HG02588 (cell line): Measurements from ENCODE around the gene CDYL.

ENCODE experiments used
- ATAC-seq: cut with Tn5 transposase; IDR thresholded peaks from one replicate; pipeline ENCODE4 v1.9.1; 2021; ENCODE audit warnings: mild to moderate bottlenecking, moderate library complexity; ENCODE audit not compliant: unreplicated experiment

Gene CDYL

GRCh38 chr6:4930025-4930691 is 154.0 kb downstream of the CDYL start:
- no peak for ATAC-seq

- no peak for ATAC-seq
Measured at GRCh38 chr6:4931530-4932227, 155.5 kb downstream of the CDYL start.

GRCh38 chr6:4932228-4932903 is 156.2 kb downstream of the CDYL start:
- no peak for ATAC-seq

GRCh38 chr6:4935486-4935885 is 159.3 kb downstream of the CDYL start:
- no peak for ATAC-seq

- no peak for ATAC-seq
Measured at GRCh38 chr6:4935975-4936680, 159.9 kb downstream of the CDYL start.

GRCh38 chr6:4936681-4937041 is 160.5 kb downstream of the CDYL start:
- ATAC-seq: no peak

GRCh38 chr6:4937414-4937813 is 161.2 kb downstream of the CDYL start:
- ATAC-seq: no peak

GRCh38 chr6:4939241-4939640 is 163.0 kb downstream of the CDYL start:
- no peak for ATAC-seq

- no peak for ATAC-seq
Measured at GRCh38 chr6:4940416-4940815, 164.2 kb downstream of the CDYL start.

GRCh38 chr6:4941782-4942672 is 165.8 kb downstream of the CDYL start:
- no peak for ATAC-seq

GRCh38 chr6:4942673-4943009 is 166.4 kb downstream of the CDYL start:
- ATAC-seq: no peak

GRCh38 chr6:4943716-4944115 is 167.5 kb downstream of the CDYL start:
- no peak for ATAC-seq

- ATAC-seq: no peak
Measured at GRCh38 chr6:4944325-4944724, 168.1 kb downstream of the CDYL start.

GRCh38 chr6:4946521-4946920 is 170.3 kb downstream of the CDYL start:
- no peak for ATAC-seq

GRCh38 chr6:4947716-4948115 is 171.5 kb downstream of the CDYL start:
- no peak for ATAC-seq

GRCh38 chr6:4948781-4949450 is 172.7 kb downstream of the CDYL start:
- no peak for ATAC-seq

GRCh38 chr6:4950076-4950475 is 173.9 kb downstream of the CDYL start:
- no peak for ATAC-seq

- ATAC-seq: no peak
Measured at GRCh38 chr6:4950836-4951533, 174.8 kb downstream of the CDYL start.

- no peak for ATAC-seq
Measured at GRCh38 chr6:4953440-4953839, 177.2 kb downstream of the CDYL start.

- ATAC-seq: no peak
Measured at GRCh38 chr6:4956625-4957024, 180.4 kb downstream of the CDYL start.
